AG04450 (cell line): ENCODE results near the gene SCRN1. TPM values are rescaled to one million over a fixed set of nuclear protein-coding genes. Genes with fewer than 3 reads are reported as not detected.

Experiments used
- CTCF ChIA-PET: fragments of 300-600, 350-600 bp; formaldehyde crosslinking; extraction: SDS; loops from one replicate; lab custom pipeline; 2022; ENCODE audit warnings: antibody characterized with exemption, inconsistent platforms; lab: Charles Lee
- POLR2A ChIA-PET: fragments of 350-600 bp; formaldehyde crosslinking; extraction: SDS; loops from one replicate; lab custom pipeline; 2021; ENCODE audit warnings: antibody characterized with exemption, inconsistent platforms; lab: Yijun Ruan, JAX
- DNase-seq: peaks from one replicate; pipeline ENCODE4 v3.0.0-alpha.2; 2011; ENCODE audit warnings: low read depth, low spot score
- H3K27ac ChIP-seq: one replicate; pipeline ENCODE4 v1.5.1; 2012; ENCODE audit warnings: low read depth, low read length, control low read depth
- H3K27me3 ChIP-seq: one replicate; pipeline ENCODE4 v1.6.0; 2012; ENCODE audit warnings: low read length; ENCODE audit not compliant: control insufficient read depth, insufficient read depth
- H3K4me3 ChIP-seq: 2 replicates; pipeline ENCODE4 v1.5.1; 2011; ENCODE audit warnings: mild to moderate bottlenecking, low read depth, low read length, control low read depth
- H3K9me3 ChIP-seq: 2 replicates; pipeline ENCODE4 v1.5.1; 2012; ENCODE audit warnings: low read length; ENCODE audit not compliant: control insufficient read depth, insufficient read depth
- polyA plus RNA-seq: library from polyadenylated mRNA; depleted of rRNA; stranded (reverse); fragments of >200 nt; gene quantifications from 2 replicates; pipeline ENCODE4 v1.2.3, GENCODE V29; 2011
- TF ChIP-seq, protein P1 (sequence below): IDR thresholded peaks from 2 replicates; pipeline ENCODE4 v1.5.1; 2011; ENCODE audit warnings: low read depth, low read length, control low read depth, inconsistent platforms

Gene SCRN1
- polyA plus RNA-seq, 1 experiment, result 123 TPM

DNA sequence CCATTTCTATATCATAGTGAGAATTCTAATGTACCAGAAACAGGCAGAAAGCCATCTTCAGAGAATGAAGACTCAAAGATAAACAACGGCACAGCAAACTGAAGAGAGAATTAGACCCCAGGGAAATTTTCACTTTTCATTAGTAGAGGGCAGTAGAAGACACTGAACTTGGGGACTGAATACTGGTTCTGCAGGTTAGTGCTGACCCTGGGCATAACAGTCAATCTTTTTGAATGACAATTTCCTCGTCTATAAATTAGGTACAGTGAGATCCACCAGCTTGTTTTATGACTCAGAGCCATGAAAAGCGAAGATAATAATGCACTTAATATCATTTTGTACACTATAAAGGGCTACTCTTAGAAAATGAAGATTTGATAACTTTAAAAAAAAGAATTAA, 23.2 kb upstream of the SCRN1 start:
- POLR2A ChIA-PET, result no interaction called here

DNA sequence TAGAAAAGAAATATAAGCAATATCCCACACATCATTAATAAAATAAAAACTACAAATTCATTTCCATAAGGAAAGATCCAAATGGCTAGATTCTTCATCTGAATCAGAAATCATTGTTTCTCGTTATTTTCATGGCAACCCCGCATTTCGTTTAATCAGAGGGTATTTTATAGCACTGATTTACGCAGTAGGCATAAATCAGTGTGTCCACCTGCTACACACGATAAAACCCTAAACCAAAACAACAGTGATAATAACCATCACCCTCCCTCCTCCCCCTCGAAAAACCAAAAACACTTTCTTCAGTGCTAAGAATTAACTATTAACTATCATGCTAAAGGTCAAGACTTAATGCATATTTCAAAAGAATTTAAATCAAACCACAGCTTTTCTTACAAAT, 20.4 kb upstream of the SCRN1 start:
- H3K4me3 ChIP-seq, result no peak overlapping the region
- ChIA-PET CTCF (interaction anchor here (0.6 kb wide), 1 partner anchor 52 kb away, joined by 3 read pairs; no protein-coding TSS in a partner anchor), POLR2A (no interaction called here)
- DNase-seq, result no peak
- no peaks in the 10 kb centered on the region for H3K27me3 ChIP-seq
- H3K27ac ChIP-seq, result no peak overlapping the region
- TF ChIP-seq, protein P1, sequence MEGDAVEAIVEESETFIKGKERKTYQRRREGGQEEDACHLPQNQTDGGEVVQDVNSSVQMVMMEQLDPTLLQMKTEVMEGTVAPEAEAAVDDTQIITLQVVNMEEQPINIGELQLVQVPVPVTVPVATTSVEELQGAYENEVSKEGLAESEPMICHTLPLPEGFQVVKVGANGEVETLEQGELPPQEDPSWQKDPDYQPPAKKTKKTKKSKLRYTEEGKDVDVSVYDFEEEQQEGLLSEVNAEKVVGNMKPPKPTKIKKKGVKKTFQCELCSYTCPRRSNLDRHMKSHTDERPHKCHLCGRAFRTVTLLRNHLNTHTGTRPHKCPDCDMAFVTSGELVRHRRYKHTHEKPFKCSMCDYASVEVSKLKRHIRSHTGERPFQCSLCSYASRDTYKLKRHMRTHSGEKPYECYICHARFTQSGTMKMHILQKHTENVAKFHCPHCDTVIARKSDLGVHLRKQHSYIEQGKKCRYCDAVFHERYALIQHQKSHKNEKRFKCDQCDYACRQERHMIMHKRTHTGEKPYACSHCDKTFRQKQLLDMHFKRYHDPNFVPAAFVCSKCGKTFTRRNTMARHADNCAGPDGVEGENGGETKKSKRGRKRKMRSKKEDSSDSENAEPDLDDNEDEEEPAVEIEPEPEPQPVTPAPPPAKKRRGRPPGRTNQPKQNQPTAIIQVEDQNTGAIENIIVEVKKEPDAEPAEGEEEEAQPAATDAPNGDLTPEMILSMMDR, result no peak
- H3K9me3 ChIP-seq, result no peaks in the 10 kb centered on the region

More for the DNA sequence above, 23.2 kb upstream of the SCRN1 start:
- Histone ChIP-seq H3K9me3 (no peaks in the 10 kb centered on the region), H3K4me3 (no peak overlapping the region), H3K27ac (no peak overlapping the region), H3K27me3 (no peaks in the 10 kb centered on the region)
- no peak for DNase-seq
- TF ChIP-seq, protein P1, result no peak
- CTCF ChIA-PET, result interaction anchor here (0.9 to 1.1 kb wide), 2 partner anchors 49 to 91 kb away, joined by 3 to 5 read pairs; no protein-coding TSS in a partner anchor

DNA sequence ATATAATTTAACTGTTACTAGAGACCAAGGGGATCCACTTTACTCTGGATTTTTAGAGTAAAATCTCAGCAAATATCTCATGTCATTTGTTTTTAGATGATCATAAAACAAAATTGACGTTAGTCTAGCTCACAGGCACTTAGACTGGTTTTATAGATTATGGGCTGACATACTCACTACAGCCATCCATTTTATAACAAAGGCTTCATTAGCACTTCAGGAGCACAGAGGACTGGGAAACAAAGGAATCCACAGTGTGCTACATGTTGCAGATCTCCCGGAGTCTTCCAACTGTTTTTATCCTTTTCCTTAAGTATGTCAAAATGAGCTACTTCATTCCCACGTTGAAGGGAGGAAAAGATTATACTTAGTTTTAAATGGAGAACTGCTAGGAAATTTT, 15.9 kb upstream of the SCRN1 start:
- H3K9me3 ChIP-seq, result no peaks in the 10 kb centered on the region
- TF ChIP-seq, protein P1, result no peak
- H3K27me3 ChIP-seq, result no peaks in the 10 kb centered on the region
- POLR2A ChIA-PET, result no interaction called here
- CTCF ChIA-PET, result no interaction called here
- H3K4me3 ChIP-seq, result no peak overlapping the region
- H3K27ac ChIP-seq, result no peak overlapping the region
- DNase-seq, result no peak

DNA sequence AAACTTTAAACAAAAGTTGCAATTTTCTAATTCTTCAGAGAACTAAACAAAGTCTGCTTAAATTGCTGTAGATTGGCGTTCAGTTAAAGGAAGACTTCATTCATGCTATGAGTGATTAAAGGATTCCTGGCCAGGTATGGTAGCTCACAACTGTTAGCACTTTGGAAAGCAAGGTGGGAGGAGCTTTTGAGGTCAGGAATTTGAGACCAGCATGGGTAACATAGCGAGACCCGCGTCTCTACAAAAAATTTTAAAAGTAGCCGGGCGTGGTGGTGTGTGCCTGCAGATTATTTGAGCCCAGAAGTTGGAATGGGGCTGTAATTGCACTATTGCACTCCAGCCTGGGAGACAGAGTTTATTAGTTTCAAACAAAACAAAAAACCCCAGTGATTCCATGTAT, 13.5 kb upstream of the SCRN1 start:
- no peak for DNase-seq
- TF ChIP-seq, protein P1, result no peak
- no peaks in the 10 kb centered on the region for H3K27me3 ChIP-seq
- POLR2A ChIA-PET, result no interaction called here
- H3K9me3 ChIP-seq, result no peaks in the 10 kb centered on the region
- no peak overlapping the region for H3K4me3 ChIP-seq
- CTCF ChIA-PET, result no interaction called here
- H3K27ac ChIP-seq, result no peak overlapping the region

DNA sequence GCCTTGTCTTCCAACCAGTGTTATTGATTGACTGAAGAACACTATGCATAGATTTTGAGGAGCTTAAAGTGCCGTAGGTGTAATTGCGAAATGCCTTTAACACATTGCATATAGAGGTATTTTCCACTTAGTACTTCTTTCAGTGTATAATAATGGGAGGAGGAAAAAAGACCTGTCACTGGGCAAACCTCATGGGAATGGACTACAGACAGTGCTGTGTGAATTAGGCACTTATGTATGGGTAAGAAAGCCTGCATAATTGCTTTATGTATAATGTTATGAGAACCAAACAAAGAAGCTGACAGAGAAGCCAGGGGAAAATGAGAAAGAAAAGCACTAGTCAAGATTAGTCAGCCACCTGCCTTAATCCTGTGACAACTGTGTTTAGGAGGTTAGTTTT, 12.4 kb upstream of the SCRN1 start:
- no peak overlapping the region for H3K4me3 ChIP-seq
- no peaks in the 10 kb centered on the region for H3K27me3 ChIP-seq
- no peaks in the 10 kb centered on the region for H3K9me3 ChIP-seq
- TF ChIP-seq, protein P1, result no peak
- no peak overlapping the region for H3K27ac ChIP-seq
- ChIA-PET POLR2A (no interaction called here), CTCF (interaction anchor here (0.9 kb wide), 1 partner anchor 1075 kb away, joined by 3 read pairs; no protein-coding TSS in a partner anchor)
- DNase-seq, result no peak
